ENCODE data around the gene ARFRP1. TPM values are rescaled to one million over a fixed set of nuclear protein-coding genes. Genes with fewer than 3 reads are reported as not detected.
A peak's percentile ranks its signal among the peaks of the same experiment; 100 is the strongest.

ARFRP1 gene
- total and polyA plus RNA-seq, 2 of the 13 experiments (the other 11 are each of a cell fraction or from before 2014, with no cell fraction given) = 32.0 to 51.1 TPM

DNA sequence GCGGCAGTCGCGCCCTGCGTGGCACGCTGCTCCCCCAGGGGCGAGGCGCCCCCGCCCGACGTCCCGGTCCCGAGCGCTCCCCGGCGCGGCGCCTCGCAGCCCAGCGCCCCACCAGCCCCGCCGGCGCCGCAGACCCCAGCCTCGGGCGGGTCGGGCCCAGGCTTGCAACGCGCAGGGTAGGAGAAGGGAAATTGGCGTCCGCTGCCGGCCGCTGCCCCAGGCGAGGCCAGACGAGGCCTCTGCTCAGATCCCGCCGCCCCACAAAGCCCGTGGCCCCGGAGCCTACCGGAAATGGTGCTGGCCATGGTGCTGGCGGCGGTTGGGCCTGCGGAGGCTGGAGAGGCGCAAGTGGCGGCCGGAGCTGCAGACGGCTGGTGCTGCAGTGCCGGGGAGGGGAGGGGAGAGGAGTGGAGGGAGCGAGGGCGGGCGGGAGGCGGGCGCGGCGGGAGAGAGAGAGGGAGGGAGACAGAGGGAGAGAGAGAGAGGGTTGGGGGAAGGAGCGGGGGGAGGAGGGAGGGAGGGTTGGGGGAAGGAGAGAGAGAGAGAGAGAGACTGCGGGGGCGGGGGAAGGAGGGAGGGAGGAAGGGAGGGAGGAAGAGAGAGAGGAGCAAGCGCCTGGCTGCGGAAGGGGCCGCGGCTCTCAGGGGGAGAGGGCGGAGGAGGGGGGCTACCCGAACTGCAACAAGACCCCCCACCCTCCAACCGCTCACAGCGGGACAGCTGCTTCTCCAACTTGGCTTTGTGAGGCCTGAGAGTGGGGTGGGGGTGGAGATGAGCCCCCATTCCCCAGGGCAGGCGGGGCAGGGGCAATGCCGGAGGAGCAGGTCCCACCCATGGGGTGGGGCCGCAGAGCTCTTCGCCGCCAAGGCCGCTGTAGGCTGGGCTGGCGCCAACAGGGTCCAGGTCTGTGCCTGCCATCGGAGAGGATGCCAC is 54.5 kb downstream of the ARFRP1 start, which contains the start of gene STMN3 (continued):
- TF ChIP-seq ZNF703 (CRISPR knock-in tag; IDR thresholded peaks at IDR 0.05; ENCODE audit: borderline replicate concordance) = no peak; the same call in 1 of the 2 replicates
- TF ChIP-seq ZNF75D (CRISPR knock-in tag; IDR thresholded peaks at IDR 0.05; ENCODE audit: borderline replicate concordance) = no peak
- peak; percentile 63; the same call in 1 of the 2 replicates for TF ChIP-seq RFX3 (CRISPR knock-in tag; IDR thresholded peaks at IDR 0.05)
- TF ChIP-seq ZFP41 (CRISPR knock-in tag; IDR thresholded peaks at IDR 0.05; ENCODE audit: borderline replicate concordance) = peak; percentile 83; the same call in 1 of the 2 replicates
- TF ChIP-seq, protein P1, sequence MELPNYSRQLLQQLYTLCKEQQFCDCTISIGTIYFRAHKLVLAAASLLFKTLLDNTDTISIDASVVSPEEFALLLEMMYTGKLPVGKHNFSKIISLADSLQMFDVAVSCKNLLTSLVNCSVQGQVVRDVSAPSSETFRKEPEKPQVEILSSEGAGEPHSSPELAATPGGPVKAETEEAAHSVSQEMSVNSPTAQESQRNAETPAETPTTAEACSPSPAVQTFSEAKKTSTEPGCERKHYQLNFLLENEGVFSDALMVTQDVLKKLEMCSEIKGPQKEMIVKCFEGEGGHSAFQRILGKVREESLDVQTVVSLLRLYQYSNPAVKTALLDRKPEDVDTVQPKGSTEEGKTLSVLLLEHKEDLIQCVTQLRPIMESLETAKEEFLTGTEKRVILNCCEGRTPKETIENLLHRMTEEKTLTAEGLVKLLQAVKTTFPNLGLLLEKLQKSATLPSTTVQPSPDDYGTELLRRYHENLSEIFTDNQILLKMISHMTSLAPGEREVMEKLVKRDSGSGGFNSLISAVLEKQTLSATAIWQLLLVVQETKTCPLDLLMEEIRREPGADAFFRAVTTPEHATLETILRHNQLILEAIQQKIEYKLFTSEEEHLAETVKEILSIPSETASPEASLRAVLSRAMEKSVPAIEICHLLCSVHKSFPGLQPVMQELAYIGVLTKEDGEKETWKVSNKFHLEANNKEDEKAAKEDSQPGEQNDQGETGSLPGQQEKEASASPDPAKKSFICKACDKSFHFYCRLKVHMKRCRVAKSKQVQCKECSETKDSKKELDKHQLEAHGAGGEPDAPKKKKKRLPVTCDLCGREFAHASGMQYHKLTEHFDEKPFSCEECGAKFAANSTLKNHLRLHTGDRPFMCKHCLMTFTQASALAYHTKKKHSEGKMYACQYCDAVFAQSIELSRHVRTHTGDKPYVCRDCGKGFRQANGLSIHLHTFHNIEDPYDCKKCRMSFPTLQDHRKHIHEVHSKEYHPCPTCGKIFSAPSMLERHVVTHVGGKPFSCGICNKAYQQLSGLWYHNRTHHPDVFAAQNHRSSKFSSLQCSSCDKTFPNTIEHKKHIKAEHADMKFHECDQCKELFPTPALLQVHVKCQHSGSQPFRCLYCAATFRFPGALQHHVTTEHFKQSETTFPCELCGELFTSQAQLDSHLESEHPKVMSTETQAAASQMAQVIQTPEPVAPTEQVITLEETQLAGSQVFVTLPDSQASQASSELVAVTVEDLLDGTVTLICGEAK (IDR thresholded peaks at IDR 0.05) = peak; percentile 19; the same call in 1 of the 2 replicates
- TF ChIP-seq, protein P1 (CRISPR knock-in tag; IDR thresholded peaks at IDR 0.05) = peak; percentile 93
- TF ChIP-seq, protein P2, sequence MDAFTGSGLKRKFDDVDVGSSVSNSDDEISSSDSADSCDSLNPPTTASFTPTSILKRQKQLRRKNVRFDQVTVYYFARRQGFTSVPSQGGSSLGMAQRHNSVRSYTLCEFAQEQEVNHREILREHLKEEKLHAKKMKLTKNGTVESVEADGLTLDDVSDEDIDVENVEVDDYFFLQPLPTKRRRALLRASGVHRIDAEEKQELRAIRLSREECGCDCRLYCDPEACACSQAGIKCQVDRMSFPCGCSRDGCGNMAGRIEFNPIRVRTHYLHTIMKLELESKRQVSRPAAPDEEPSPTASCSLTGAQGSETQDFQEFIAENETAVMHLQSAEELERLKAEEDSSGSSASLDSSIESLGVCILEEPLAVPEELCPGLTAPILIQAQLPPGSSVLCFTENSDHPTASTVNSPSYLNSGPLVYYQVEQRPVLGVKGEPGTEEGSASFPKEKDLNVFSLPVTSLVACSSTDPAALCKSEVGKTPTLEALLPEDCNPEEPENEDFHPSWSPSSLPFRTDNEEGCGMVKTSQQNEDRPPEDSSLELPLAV (CRISPR knock-in tag; conservative IDR thresholded peaks at IDR 0.05; ENCODE audit: low read depth) = peak; percentile 69; the same call in 1 of the 2 replicates
- peak; percentile 96 for TF ChIP-seq HDAC2 (CRISPR knock-in tag; IDR thresholded peaks at IDR 0.05)
- TF ChIP-seq MYNN (CRISPR knock-in tag; IDR thresholded peaks at IDR 0.05; ENCODE audit: low read depth) = peak; percentile 94; the same call in 1 of the 2 replicates
- TF ChIP-seq HNRNPLL (IDR thresholded peaks at IDR 0.05; ENCODE audit: low read depth, low read length, poor library complexity, severe bottlenecking) = peak; percentile 94
- TF ChIP-seq CREB1 (IDR thresholded peaks at IDR 0.05) = no peak
- no peak for TF ChIP-seq CREB1 (CRISPR knock-in tag; IDR thresholded peaks at IDR 0.05)
- peak; percentile 99 for TF ChIP-seq BATF2 (CRISPR knock-in tag; IDR thresholded peaks at IDR 0.05)
- TF ChIP-seq ZNF598 (CRISPR knock-in tag; IDR thresholded peaks at IDR 0.05; ENCODE audit: borderline replicate concordance) = peak; percentile 12; the same call in 1 of the 2 replicates
